A549 treated with GW870086 at 1 μM for 4 hours (cell line): ENCODE data around the gene CDH4. TPM values are rescaled to one million over a fixed set of nuclear protein-coding genes. Genes with fewer than 3 reads are reported as not detected.

Experiments used
- total RNA-seq: library from RNA; stranded (reverse); fragments of 200-300 nt; extraction: Qiagen RNA extraction; gene quantifications from 5 replicates; pipeline ENCODE4 v1.2.3, GENCODE V29; 2022; ENCODE audit warnings: low read depth

The CDH4 gene
- 6.0 to 8.7 TPM (median 7.7 TPM) in 5 replicates for total RNA-seq

DNA sequence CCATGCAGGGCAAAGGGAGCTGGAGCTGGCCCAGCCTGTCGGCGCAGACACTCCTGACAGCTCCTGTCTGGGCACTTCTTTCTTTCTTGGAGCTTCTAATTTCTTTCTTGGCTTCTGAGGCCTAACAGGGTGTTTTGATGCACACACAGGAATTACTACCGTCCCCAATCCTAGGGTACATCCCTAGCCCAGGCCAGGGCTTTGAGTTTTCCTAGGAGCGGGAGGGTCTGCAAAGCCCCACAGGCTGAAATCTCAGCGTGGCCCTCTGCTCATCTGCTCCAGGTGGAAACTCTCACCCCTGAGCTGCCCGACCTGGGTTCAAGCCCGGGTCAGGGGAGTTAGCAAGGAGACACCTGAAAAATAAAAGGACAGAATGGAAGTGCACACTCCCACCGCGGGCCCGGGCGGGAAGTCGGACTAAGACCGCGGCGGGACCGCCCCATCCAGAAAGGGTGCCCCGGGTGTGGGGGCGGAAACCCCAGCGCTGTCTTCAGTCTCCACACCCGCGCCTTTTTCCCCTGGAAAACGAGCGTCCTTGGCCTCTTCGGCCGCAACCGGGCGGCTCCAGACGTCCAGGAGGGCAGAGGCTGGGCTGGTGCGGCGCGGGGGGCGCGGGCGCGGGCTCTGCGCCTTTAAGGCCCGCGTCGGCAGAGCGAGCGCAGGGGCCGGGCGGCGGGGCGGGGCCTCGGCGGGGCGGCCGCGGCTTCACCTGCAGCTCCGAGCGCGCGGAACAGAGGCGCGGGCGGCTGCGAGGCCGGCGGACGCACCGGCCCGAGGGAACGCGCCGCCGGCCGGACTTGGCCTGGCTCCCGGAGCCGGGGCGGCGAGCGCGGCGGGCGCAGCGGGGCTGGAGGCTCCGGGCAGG lies at the start of gene CDH4:
Gene CDH4 (plus strand): TSS at position 733 of the 865 bp plus-strand sequence.

